MCF 10A (cell line): Measurements from ENCODE around the gene SPIRE1. TPM values are rescaled to one million over a fixed set of nuclear protein-coding genes. Genes with fewer than 3 reads are reported as not detected.

Source experiments
- BruUV-seq: library from RNA; stranded (reverse); fragments of 400-500 nt; replicated peaks from 2 replicates; lab custom pipeline; 2021; lab: Mats Ljungman, UMichigan
- CTCF ChIA-PET: fragments of 300-600 bp; sonication (Branson Sonifier 250); formaldehyde crosslinking; extraction: SDS; loops from one replicate; lab custom pipeline; 2021; ENCODE audit warnings: antibody characterized with exemption, inconsistent platforms; lab: Yijun Ruan, JAX
- POLR2A ChIA-PET: fragments of 300-600, 350-650 bp; sonication (Branson Sonifier 250); formaldehyde crosslinking; extraction: SDS; loops from one replicate; lab custom pipeline; 2020; ENCODE audit warnings: antibody characterized with exemption, inconsistent platforms; lab: Yijun Ruan, JAX
- DNase-seq: peaks from one replicate; pipeline ENCODE4 v3.0.0-alpha.2; 2018; ENCODE audit not compliant: unreplicated experiment
- H3K27ac Mint-ChIP-seq: one replicate; pipeline ENCODE4 v1.8.0; 2022; ENCODE audit warnings: mild to moderate bottlenecking, low read depth, mixed read lengths; ENCODE audit not compliant: unreplicated experiment
- H3K27me3 Mint-ChIP-seq: one replicate; pipeline ENCODE4 v1.8.0; 2022; ENCODE audit warnings: mixed read lengths; ENCODE audit not compliant: insufficient read depth, unreplicated experiment
- H3K36me3 Mint-ChIP-seq: one replicate; pipeline ENCODE4 v1.8.0; 2022; ENCODE audit warnings: mild to moderate bottlenecking, moderate library complexity, mixed read lengths; ENCODE audit not compliant: insufficient read depth, unreplicated experiment
- H3K4me1 Mint-ChIP-seq: one replicate; pipeline ENCODE4 v1.8.0; 2022; ENCODE audit warnings: mixed read lengths; ENCODE audit not compliant: insufficient read depth, unreplicated experiment
- H3K4me3 Mint-ChIP-seq: one replicate; pipeline ENCODE4 v1.8.0; 2022; ENCODE audit warnings: mild to moderate bottlenecking, moderate library complexity, mixed read lengths; ENCODE audit not compliant: unreplicated experiment
- H3K9me3 Mint-ChIP-seq: one replicate; pipeline ENCODE4 v1.8.0; 2022; ENCODE audit warnings: mixed read lengths; ENCODE audit not compliant: unreplicated experiment
- CTCF ChIP-seq: fragments of 200-600 bp; IDR thresholded peaks from one replicate; pipeline ENCODE4 v1.8.0; 2022; ENCODE audit warnings: antibody characterized with exemption, mild to moderate bottlenecking; ENCODE audit not compliant: unreplicated experiment
- intact Hi-C: fragments of 100-400 bp; cut with micrococcal nuclease; formaldehyde crosslinking; loops from 2 replicates; pipeline ENCODE4 v1.14.1; 2022
- total RNA-seq: library from RNA; stranded (reverse); gene quantifications from 2 replicates; pipeline ENCODE4 v1.2.3, GENCODE V29; 2022

Gene SPIRE1
- total RNA-seq, 1 experiment from 2014 or later: 78.2 TPM

DNA sequence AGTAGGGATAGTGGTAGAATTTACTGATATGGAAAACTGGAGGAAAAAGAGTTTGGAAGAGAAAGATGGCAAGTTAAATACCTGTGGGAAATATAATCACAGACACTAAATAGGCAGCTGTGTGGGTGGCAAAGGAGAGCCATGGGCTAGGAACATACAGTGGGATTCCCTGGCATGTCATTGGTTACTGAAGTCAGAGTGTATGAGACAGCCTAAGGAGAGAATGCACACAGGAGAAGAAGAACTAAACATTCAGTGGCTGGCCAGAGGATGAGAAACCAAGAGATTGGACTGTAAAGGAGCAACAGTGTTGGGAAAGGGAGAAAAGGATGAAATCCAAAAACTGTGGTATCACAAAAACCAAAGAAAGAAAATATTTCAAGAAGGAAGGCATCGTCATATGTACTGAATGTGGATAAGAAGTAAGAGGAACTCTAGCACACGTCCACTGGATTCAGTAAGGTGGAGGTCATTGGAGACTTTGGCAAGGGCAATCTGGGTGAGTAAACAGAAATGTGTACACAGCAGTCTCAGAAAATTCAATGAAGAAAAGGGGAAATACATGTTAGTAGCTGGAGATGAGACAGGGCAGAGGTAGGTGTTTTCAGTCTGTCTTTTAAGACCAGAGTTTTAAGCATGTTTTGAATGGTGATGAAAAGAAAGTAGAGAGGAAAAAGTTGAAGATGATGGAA is 83.3 kb downstream of the SPIRE1 start:
- H3K4me1 Mint-ChIP-seq: peaks cover 20% of the 10 kb centered on the region
- H3K9me3 Mint-ChIP-seq: no peaks in the 10 kb centered on the region
- H3K4me3 Mint-ChIP-seq: no peak overlapping the region
- TF ChIP-seq CTCF: no peak
- BruUV-seq: no TSS peak
- no peaks in the 10 kb centered on the region for H3K27me3 Mint-ChIP-seq
- no peak for DNase-seq
- peaks cover 7% of the 10 kb centered on the region for H3K36me3 Mint-ChIP-seq
- CTCF ChIA-PET: interaction anchor here (0.6 kb wide), 2 partner anchors 41 to 70 kb away, joined by 3 to 5 read pairs; no protein-coding TSS in a partner anchor
- POLR2A ChIA-PET: interaction anchor here (1.2 to 1.4 kb wide), 2 partner anchors 11 to 24 kb away, joined by 4 to 6 read pairs; no protein-coding TSS in a partner anchor
- H3K27ac Mint-ChIP-seq: no peak overlapping the region
- intact Hi-C loops: no loop called here

DNA sequence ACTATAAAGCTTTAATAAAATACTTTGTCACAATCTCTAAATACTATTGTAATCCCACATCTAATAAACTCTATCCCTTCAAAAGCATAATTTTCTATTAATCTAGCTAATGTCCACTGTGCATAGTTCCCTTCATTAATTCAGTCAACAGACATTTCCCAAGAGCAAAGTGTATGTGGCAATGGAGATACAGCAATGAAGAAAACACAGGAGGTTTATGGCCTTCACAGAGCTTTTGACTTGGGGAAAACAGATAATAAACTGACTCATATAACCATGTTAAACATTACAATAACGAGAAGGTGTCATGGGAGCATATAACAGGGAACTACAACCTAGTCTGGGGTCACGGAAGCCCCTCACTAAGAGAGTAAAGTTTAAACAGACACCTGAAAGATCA is 86.3 kb downstream of the SPIRE1 start:
- intact Hi-C loops: no loop called here
- peaks cover 5% of the 10 kb centered on the region for H3K36me3 Mint-ChIP-seq

DNA sequence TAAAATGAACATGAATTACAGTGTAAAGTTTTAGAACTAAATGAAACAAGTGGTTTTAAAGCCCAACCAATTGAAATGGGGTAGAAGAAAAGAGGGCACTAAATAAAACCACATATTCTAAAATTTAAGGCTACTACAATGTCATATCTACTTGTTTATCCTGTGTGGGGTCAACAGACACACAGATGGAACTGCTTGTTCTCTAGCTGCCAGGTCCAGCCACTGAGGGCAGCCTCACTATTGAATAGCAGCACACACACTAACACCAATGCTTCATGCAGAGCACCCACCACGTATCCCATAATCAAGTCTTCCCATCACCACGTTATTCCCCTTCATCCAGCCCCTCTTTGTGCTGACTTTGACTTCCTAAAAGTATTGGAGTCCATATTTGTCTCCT is 88.1 kb downstream of the SPIRE1 start:
- Mint-ChIP-seq H3K4me3 (no peak overlapping the region), H3K36me3 (peaks cover 8% of the 10 kb centered on the region), H3K9me3 (peaks cover 4% of the 10 kb centered on the region), H3K4me1 (peaks cover 27% of the 10 kb centered on the region), H3K27ac (no peak overlapping the region), H3K27me3 (no peaks in the 10 kb centered on the region)
- intact Hi-C loops: no loop called here
- no peak for DNase-seq
- no TSS peak for BruUV-seq
- TF ChIP-seq CTCF: no peak
- CTCF ChIA-PET: interaction anchor here (1.0 kb wide), 1 partner anchor 178 kb away, joined by 3 read pairs; no protein-coding TSS in a partner anchor
- POLR2A ChIA-PET: no interaction called here

More for the DNA sequence above, 86.3 kb downstream of the SPIRE1 start:
- no peaks in the 10 kb centered on the region for H3K27me3 Mint-ChIP-seq
- no peak overlapping the region for H3K4me3 Mint-ChIP-seq
- BruUV-seq: no TSS peak
- POLR2A ChIA-PET: interaction anchor here (0.6 to 2.2 kb wide), 5 partner anchors 18 to 257 kb away, joined by 3 to 5 read pairs (median 3); no protein-coding TSS in a partner anchor
- TF ChIP-seq CTCF: no peak
- H3K27ac Mint-ChIP-seq: no peak overlapping the region
- DNase-seq: no peak
- CTCF ChIA-PET: interaction anchor here (0.7 kb wide), 1 partner anchor 180 kb away, joined by 3 read pairs; no protein-coding TSS in a partner anchor
- peaks cover 30% of the 10 kb centered on the region for H3K4me1 Mint-ChIP-seq
- peaks cover 4% of the 10 kb centered on the region for H3K9me3 Mint-ChIP-seq

- Mint-ChIP-seq H3K27ac (no peak overlapping the region), H3K4me3 (no peak overlapping the region), H3K4me1 (peaks cover 26% of the 10 kb centered on the region), H3K27me3 (no peaks in the 10 kb centered on the region), H3K9me3 (peaks cover 4% of the 10 kb centered on the region), H3K36me3 (peaks cover 14% of the 10 kb centered on the region)
- BruUV-seq: no TSS peak
- ChIA-PET CTCF (no interaction called here), POLR2A (interaction anchor here (1.1 to 1.2 kb wide), 2 partner anchors 26 to 191 kb away, joined by 3 read pairs; partner anchors contain the start of gene AFG3L2)
- TF ChIP-seq CTCF: no peak
- intact Hi-C loops: no loop called here
- no peak for DNase-seq
Measured at GRCh38 chr18:12567849-12568248, 90.1 kb downstream of the SPIRE1 start.
